Left cardiac atrium (tissue), 4 donors: ENCODE measurements around the gene HSPD1. TPM values are rescaled to one million over a fixed set of nuclear protein-coding genes. Genes with fewer than 3 reads are reported as not detected.
"Not testable (repeated sequence)": the region's sequence is repeated elsewhere in the genome, so short reads cannot be mapped to it uniquely, and the experiment has no call there.

ENCODE experiments used
- ATAC-seq, 2 donors: fragments of 200-7000 bp; cut with Tn5 transposase; one replicate each; pipeline ENCODE4 v1.9.1; 2020; ENCODE audit warnings: mild to moderate bottlenecking in 2 of 2, moderate library complexity in 2 of 2
- DNase-seq: peaks from one replicate; pipeline ENCODE4 v3.0.0-alpha.2; 2020
- intact Hi-C, 2 donors: fragments of 100-400 bp; cut with DNase I; formaldehyde crosslinking; loops; one replicate each; pipeline versions ENCODE4 v1.14.1 to v1.15.1; 2022 to 2023
- total RNA-seq, 2 donors: library from RNA; stranded (reverse); fragmentation: NEBNext Ultra II Directional; extraction: Animal tissue kit (Norgen Biotek cat#: 25700); gene quantifications; one replicate each; pipeline ENCODE4 v1.2.1, GENCODE V29; 2021
- donor health status: DM: no; HTN: yes; CAD: no.
- donor health status: DM: no; HTN: yes; CAD: no; lungs with severe emphysema.
- donor health status: DM: yes; HTN: yes; CAD: no.
- donor health status: Dilated cardiomyopathy.

HSPD1 gene
- total RNA-seq, 2 donors from 2014 or later, result 164 to 166 TPM

GRCh38 chr2:197453123-197453913 lies 46.3 kb downstream of the HSPD1 start, which contains the start of gene COQ10B:
TSS of gene COQ10B (plus strand) at chr2:197453552. CDS start at chr2:197453561, 9 bp downstream.
- DNase-seq (peak; percentile 100), ATAC-seq (peak; percentile 98)
- intact Hi-C loops, result loop anchor here in 1 of 2 donors (2.0 kb wide), 1 partner anchor 19 kb away; the partner anchor contains the start of gene SF3B1

GRCh38 chr2:197452754-197453122 lies 46.9 kb downstream of the HSPD1 start:
- DNase-seq (no peak), ATAC-seq (no peak)
- intact Hi-C loops, result loop anchor here in 1 of 2 donors (2.0 kb wide), 1 partner anchor 18 kb away; the partner anchor contains the start of gene SF3B1

GRCh38 chr2:197450935-197451358 lies 48.7 kb downstream of the HSPD1 start:
- ATAC-seq, DNase-seq, intact Hi-C loops: not testable (repeated sequence)

GRCh38 chr2:197450465-197450864 lies 49.2 kb downstream of the HSPD1 start:
- intact Hi-C loops, result no loop called here
- no peak for ATAC-seq
- no peak for DNase-seq

GRCh38 chr2:197446844-197447243 lies 52.8 kb downstream of the HSPD1 start:
- ATAC-seq (no peak), DNase-seq (no peak)
- intact Hi-C loops, result no loop called here

- ATAC-seq (no peak), DNase-seq (no peak)
- intact Hi-C loops, result no loop called here
Measured at GRCh38 chr2:197445746-197446145, 53.9 kb downstream of the HSPD1 start.

- DNase-seq (no peak), ATAC-seq (no peak)
Measured at GRCh38 chr2:197442857-197443256, 56.8 kb downstream of the HSPD1 start.

GRCh38 chr2:197437380-197437779 lies 62.3 kb downstream of the HSPD1 start:
- intact Hi-C loops, result no loop called here
- no peak for DNase-seq
- no peak for ATAC-seq

More at GRCh38 chr2:197442857-197443256, 56.8 kb downstream of the HSPD1 start:
- intact Hi-C loops, result no loop called here

Other genes starting within 250 kb of the HSPD1 start
- gene ANKRD44, start 189.1 kb downstream of the HSPD1 start, total RNA-seq, result 10 to 100 TPM; 10.2 to 16.8 TPM
- gene SF3B1, start 64.8 kb downstream of the HSPD1 start, total RNA-seq, result 100 to 1,000 TPM; 136 to 157 TPM
- 10 to 100 TPM; 23.0 to 43.4 TPM for gene COQ10B, start 46.3 kb downstream of the HSPD1 start, total RNA-seq
- gene HSPE1, start 539 bp upstream of the HSPD1 start, total RNA-seq, result 100 to 1,000 TPM; 111 to 117 TPM
- gene MOB4, start 16.2 kb upstream of the HSPD1 start, total RNA-seq, result 10 to 100 TPM; 19.8 to 32.6 TPM
- gene RFTN2, start 175.7 kb upstream of the HSPD1 start, total RNA-seq, result 1 to 10 TPM; 3.9 to 8.6 TPM
- 10 to 100 TPM in 1 of 2 donors, 1 to 10 TPM in 1; 6.0 to 11.0 TPM for gene MARS2, start 205.5 kb upstream of the HSPD1 start, total RNA-seq